GM19467 (cell line): ENCODE results near the gene GATA6.

Experiments used
- ATAC-seq: cut with Tn5 transposase; IDR thresholded peaks from one replicate; pipeline ENCODE4 v1.9.1; 2021; ENCODE audit warnings: mild to moderate bottlenecking, moderate library complexity; ENCODE audit not compliant: unreplicated experiment

GATA6 gene

GRCh38 chr18:22169011-22169888 is at the start of gene GATA6:
TSS of gene GATA6 (plus strand) at chr18:22169589. CDS start at chr18:22171145, 1,556 bp downstream.
- ATAC-seq, result no peak

- ATAC-seq, result no peak
Measured at GRCh38 chr18:22124970-22125369, 44.4 kb upstream of the GATA6 start.

GRCh38 chr18:22128954-22129353 is 40.4 kb upstream of the GATA6 start:
- no peak for ATAC-seq

GRCh38 chr18:22129778-22130177 is 39.6 kb upstream of the GATA6 start:
- no peak for ATAC-seq

GRCh38 chr18:22132258-22132657 is 37.1 kb upstream of the GATA6 start:
- no peak for ATAC-seq

GRCh38 chr18:22132763-22133162 is 36.6 kb upstream of the GATA6 start:
- ATAC-seq, result no peak

- no peak for ATAC-seq
Measured at GRCh38 chr18:22136395-22136794, 33.0 kb upstream of the GATA6 start.

- ATAC-seq, result no peak
Measured at GRCh38 chr18:22141211-22141610, 28.2 kb upstream of the GATA6 start.

- no peak for ATAC-seq
Measured at GRCh38 chr18:22143347-22144340, 25.7 kb upstream of the GATA6 start.

- no peak for ATAC-seq
Measured at GRCh38 chr18:22145160-22145559, 24.2 kb upstream of the GATA6 start.

GRCh38 chr18:22149710-22150109 is 19.7 kb upstream of the GATA6 start:
- no peak for ATAC-seq

- no peak for ATAC-seq
Measured at GRCh38 chr18:22152093-22152492, 17.3 kb upstream of the GATA6 start.

- no peak for ATAC-seq
Measured at GRCh38 chr18:22153428-22153827, 16.0 kb upstream of the GATA6 start.

GRCh38 chr18:22155584-22155983 is 13.8 kb upstream of the GATA6 start:
- no peak for ATAC-seq

- ATAC-seq, result no peak
Measured at GRCh38 chr18:22159014-22159413, 10.4 kb upstream of the GATA6 start.

- ATAC-seq, result no peak
Measured at GRCh38 chr18:22161090-22161489, 8.3 kb upstream of the GATA6 start.

GRCh38 chr18:22163416-22164161 is 5.8 kb upstream of the GATA6 start:
- no peak for ATAC-seq

- no peak for ATAC-seq
Measured at GRCh38 chr18:22164337-22165048, 4.9 kb upstream of the GATA6 start.

GRCh38 chr18:22165049-22165602 is 4.3 kb upstream of the GATA6 start:
- no peak for ATAC-seq

- no peak for ATAC-seq
Measured at GRCh38 chr18:22165603-22166068, 3.8 kb upstream of the GATA6 start.
